WTC11 (cell line): ENCODE measurements around the gene KRCC1. TPM values are rescaled to one million over a fixed set of nuclear protein-coding genes. Genes with fewer than 3 reads are reported as not detected.

ENCODE experiments used
- ATAC-seq: fragments of 200-7000 bp; cut with Tn5 transposase; 2 replicates; pipeline ENCODE4 v1.10.0; 2021; ENCODE audit warnings: mild to moderate bottlenecking, moderate library complexity
- CTCF ChIA-PET: fragments of 300-600 bp; sonication (Branson Sonifier 250); formaldehyde crosslinking; loops from one replicate; lab custom pipeline; 2021; ENCODE audit warnings: antibody characterized with exemption; lab: Charles Lee
- POLR2A ChIA-PET: fragments of 350-600 bp; sonication (Branson Sonifier 250); formaldehyde crosslinking; loops from one replicate; lab custom pipeline; 2021; ENCODE audit warnings: antibody characterized with exemption; lab: Charles Lee
- DNase-seq: peaks from one replicate; pipeline ENCODE4 v3.0.0; 2021; ENCODE audit warnings: low spot score
- H3K27ac Mint-ChIP-seq: 2 replicates; pipeline ENCODE4 v1.8.0; 2021; ENCODE audit warnings: mixed read lengths
- H3K27me3 Mint-ChIP-seq: 2 replicates; pipeline ENCODE4 v1.8.0; 2021; ENCODE audit warnings: low read depth, mild to moderate bottlenecking, moderate library complexity, mixed read lengths
- H3K36me3 Mint-ChIP-seq: 2 replicates; pipeline ENCODE4 v1.8.0; 2021; ENCODE audit warnings: mixed read lengths
- H3K4me1 Mint-ChIP-seq: 2 replicates; pipeline ENCODE4 v1.8.0; 2022; ENCODE audit warnings: mixed read lengths
- H3K4me3 Mint-ChIP-seq: 2 replicates; pipeline ENCODE4 v1.8.0; 2021; ENCODE audit warnings: mild to moderate bottlenecking, moderate library complexity, mixed read lengths
- H3K9me3 Mint-ChIP-seq: 2 replicates; pipeline ENCODE4 v1.8.0; 2021; ENCODE audit warnings: mixed read lengths
- CBFB ChIP-seq: sonication (generic); formaldehyde crosslinking; IDR thresholded peaks from 2 replicates; pipeline ENCODE4 v1.8.1; 2022; ENCODE audit warnings: mild to moderate bottlenecking, low read depth, missing genetic modification reagents
- CREB1 ChIP-seq: sonication (generic); formaldehyde crosslinking; IDR thresholded peaks from 2 replicates; pipeline ENCODE4 v1.8.0; 2023; ENCODE audit warnings: mild to moderate bottlenecking, missing genetic modification reagents
- CREM ChIP-seq: sonication (generic); formaldehyde crosslinking; IDR thresholded peaks from 2 replicates; pipeline ENCODE4 v1.8.1; 2022; ENCODE audit warnings: mild to moderate bottlenecking, missing genetic modification reagents, moderate library complexity
- FOXP1 ChIP-seq: sonication (generic); formaldehyde crosslinking; IDR thresholded peaks from 2 replicates; pipeline ENCODE4 v1.8.0; 2022; ENCODE audit warnings: missing genetic modification reagents, mild to moderate bottlenecking, moderate library complexity, borderline replicate concordance
- HMGA2 ChIP-seq: fragments of 250-450 bp; sonication (Bioruptor Pico); IDR thresholded peaks from 2 replicates; pipeline ENCODE4 v1.4.0; 2021; ENCODE audit warnings: mild to moderate bottlenecking, moderate library complexity
- NR1H2 ChIP-seq: sonication (generic); formaldehyde crosslinking; IDR thresholded peaks from 2 replicates; pipeline ENCODE4 v1.9.0; 2021; ENCODE audit warnings: mild to moderate bottlenecking, moderate library complexity, missing genetic modification reagents
- RELA ChIP-seq: sonication (generic); formaldehyde crosslinking; IDR thresholded peaks from 2 replicates; pipeline ENCODE4 v1.8.1; 2022; ENCODE audit warnings: missing genetic modification reagents, mild to moderate bottlenecking, borderline replicate concordance
- RORB ChIP-seq: fragments of 250-450 bp; sonication (Bioruptor Pico); IDR thresholded peaks from 2 replicates; pipeline ENCODE4 v1.9.0; 2021; ENCODE audit warnings: mild to moderate bottlenecking
- SP1 ChIP-seq: sonication (generic); formaldehyde crosslinking; conservative IDR thresholded peaks from 2 replicates; pipeline ENCODE4 v1.8.1; 2022; ENCODE audit warnings: missing genetic modification reagents
- ZNF121 ChIP-seq: sonication (generic); formaldehyde crosslinking; IDR thresholded peaks from 2 replicates; pipeline ENCODE4 v1.8.0; 2023; ENCODE audit warnings: missing genetic modification reagents
- ZNF138 ChIP-seq: sonication (generic); formaldehyde crosslinking; conservative IDR thresholded peaks from 2 replicates; pipeline ENCODE4 v1.8.1; 2022; ENCODE audit warnings: mild to moderate bottlenecking, moderate library complexity, missing genetic modification reagents
- ZNF219 ChIP-seq: sonication (generic); formaldehyde crosslinking; IDR thresholded peaks from 2 replicates; pipeline ENCODE4 v1.8.0; 2023; ENCODE audit warnings: missing genetic modification reagents, mild to moderate bottlenecking, borderline replicate concordance
- ZNF416 ChIP-seq: fragments of 250-450 bp; sonication (Bioruptor Pico); IDR thresholded peaks from 2 replicates; pipeline ENCODE4 v1.9.0; 2021; ENCODE audit warnings: mild to moderate bottlenecking, inconsistent platforms
- ZNF423 ChIP-seq: fragments of 250-450 bp; sonication (Bioruptor Pico); IDR thresholded peaks from 2 replicates; pipeline ENCODE4 v2.1.2; 2022; ENCODE audit warnings: mild to moderate bottlenecking, moderate library complexity
- total RNA-seq: library from RNA; stranded (reverse); gene quantifications from 3 replicates; pipeline ENCODE4 v1.2.3, GENCODE V29; 2021
- TF ChIP-seq, protein P1 (sequence below): fragments of 250-450 bp; sonication (Bioruptor Pico); IDR thresholded peaks from 2 replicates; pipeline ENCODE4 v1.8.0; 2021; ENCODE audit warnings: mild to moderate bottlenecking
- TF ChIP-seq, protein P2 (sequence below): sonication (generic); formaldehyde crosslinking; IDR thresholded peaks from 2 replicates; pipeline ENCODE4 v1.8.0; 2022; ENCODE audit warnings: mild to moderate bottlenecking, missing genetic modification reagents
- TF ChIP-seq, protein P3 (sequence below): sonication (generic); formaldehyde crosslinking; IDR thresholded peaks from 2 replicates; pipeline ENCODE4 v1.8.0; 2022; ENCODE audit warnings: mild to moderate bottlenecking, missing genetic modification reagents
- TF ChIP-seq, protein P4 (sequence below): fragments of 250-450 bp; sonication (Bioruptor Pico); IDR thresholded peaks from 2 replicates; pipeline ENCODE4 v2.1.2; 2022; ENCODE audit warnings: mild to moderate bottlenecking, moderate library complexity
- TF ChIP-seq, protein P5 (sequence below): sonication (generic); formaldehyde crosslinking; IDR thresholded peaks from 2 replicates; pipeline ENCODE4 v1.8.1; 2023; ENCODE audit warnings: mild to moderate bottlenecking, moderate library complexity, missing genetic modification reagents
- TF ChIP-seq, protein P6 (sequence below): sonication (generic); formaldehyde crosslinking; IDR thresholded peaks from 2 replicates; pipeline ENCODE4 v1.8.0; 2022; ENCODE audit warnings: missing genetic modification reagents
- TF ChIP-seq, protein P7 (sequence below): sonication (generic); formaldehyde crosslinking; IDR thresholded peaks from 2 replicates; pipeline ENCODE4 v1.8.0; 2023; ENCODE audit warnings: missing genetic modification reagents, mild to moderate bottlenecking, borderline replicate concordance

Gene KRCC1
- total RNA-seq, 1 experiment from 2014 or later: 7.6 TPM

DNA sequence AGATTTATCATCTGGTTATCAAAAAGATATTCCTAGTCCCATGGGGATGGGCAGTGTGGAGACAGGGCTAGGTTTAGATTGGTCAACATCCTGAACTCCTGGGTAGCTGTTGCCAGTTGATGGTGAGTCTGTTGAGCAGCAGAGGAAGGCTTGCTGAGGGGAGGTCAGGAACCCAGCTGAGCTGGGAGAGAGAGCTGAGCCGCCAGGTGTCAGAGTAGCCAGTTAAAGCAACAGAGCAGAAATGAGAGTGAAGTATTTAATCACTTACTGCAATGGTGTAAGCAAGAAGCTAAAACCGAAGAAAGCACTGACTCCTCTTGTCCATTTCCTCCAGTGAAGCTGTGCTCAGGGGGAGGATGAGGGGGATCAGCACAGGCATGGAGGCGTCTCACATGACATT is 41.6 kb upstream of the KRCC1 start (continued):
- TF ChIP-seq ZNF416 (CRISPR knock-in tag) (no peak), CREM (CRISPR knock-in tag) (no peak), RELA (CRISPR knock-in tag) (no peak), HMGA2 (CRISPR knock-in tag) (no peak), ZNF138 (no peak), ZNF121 (CRISPR knock-in tag) (no peak), FOXP1 (CRISPR knock-in tag) (no peak), ZNF219 (CRISPR knock-in tag) (no peak)
- TF ChIP-seq, protein P1, sequence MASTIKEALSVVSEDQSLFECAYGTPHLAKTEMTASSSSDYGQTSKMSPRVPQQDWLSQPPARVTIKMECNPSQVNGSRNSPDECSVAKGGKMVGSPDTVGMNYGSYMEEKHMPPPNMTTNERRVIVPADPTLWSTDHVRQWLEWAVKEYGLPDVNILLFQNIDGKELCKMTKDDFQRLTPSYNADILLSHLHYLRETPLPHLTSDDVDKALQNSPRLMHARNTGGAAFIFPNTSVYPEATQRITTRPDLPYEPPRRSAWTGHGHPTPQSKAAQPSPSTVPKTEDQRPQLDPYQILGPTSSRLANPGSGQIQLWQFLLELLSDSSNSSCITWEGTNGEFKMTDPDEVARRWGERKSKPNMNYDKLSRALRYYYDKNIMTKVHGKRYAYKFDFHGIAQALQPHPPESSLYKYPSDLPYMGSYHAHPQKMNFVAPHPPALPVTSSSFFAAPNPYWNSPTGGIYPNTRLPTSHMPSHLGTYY (CRISPR knock-in tag): no peak
- TF ChIP-seq, protein P2, sequence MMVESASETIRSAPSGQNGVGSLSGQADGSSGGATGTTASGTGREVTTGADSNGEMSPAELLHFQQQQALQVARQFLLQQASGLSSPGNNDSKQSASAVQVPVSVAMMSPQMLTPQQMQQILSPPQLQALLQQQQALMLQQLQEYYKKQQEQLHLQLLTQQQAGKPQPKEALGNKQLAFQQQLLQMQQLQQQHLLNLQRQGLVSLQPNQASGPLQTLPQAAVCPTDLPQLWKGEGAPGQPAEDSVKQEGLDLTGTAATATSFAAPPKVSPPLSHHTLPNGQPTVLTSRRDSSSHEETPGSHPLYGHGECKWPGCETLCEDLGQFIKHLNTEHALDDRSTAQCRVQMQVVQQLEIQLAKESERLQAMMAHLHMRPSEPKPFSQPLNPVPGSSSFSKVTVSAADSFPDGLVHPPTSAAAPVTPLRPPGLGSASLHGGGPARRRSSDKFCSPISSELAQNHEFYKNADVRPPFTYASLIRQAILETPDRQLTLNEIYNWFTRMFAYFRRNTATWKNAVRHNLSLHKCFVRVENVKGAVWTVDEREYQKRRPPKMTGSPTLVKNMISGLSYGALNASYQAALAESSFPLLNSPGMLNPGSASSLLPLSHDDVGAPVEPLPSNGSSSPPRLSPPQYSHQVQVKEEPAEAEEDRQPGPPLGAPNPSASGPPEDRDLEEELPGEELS (CRISPR knock-in tag): no peak
- TF ChIP-seq, protein P3, sequence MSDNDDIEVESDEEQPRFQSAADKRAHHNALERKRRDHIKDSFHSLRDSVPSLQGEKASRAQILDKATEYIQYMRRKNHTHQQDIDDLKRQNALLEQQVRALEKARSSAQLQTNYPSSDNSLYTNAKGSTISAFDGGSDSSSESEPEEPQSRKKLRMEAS (CRISPR knock-in tag): no peak
- TF ChIP-seq, all 79 proteins: peak for 0

DNA sequence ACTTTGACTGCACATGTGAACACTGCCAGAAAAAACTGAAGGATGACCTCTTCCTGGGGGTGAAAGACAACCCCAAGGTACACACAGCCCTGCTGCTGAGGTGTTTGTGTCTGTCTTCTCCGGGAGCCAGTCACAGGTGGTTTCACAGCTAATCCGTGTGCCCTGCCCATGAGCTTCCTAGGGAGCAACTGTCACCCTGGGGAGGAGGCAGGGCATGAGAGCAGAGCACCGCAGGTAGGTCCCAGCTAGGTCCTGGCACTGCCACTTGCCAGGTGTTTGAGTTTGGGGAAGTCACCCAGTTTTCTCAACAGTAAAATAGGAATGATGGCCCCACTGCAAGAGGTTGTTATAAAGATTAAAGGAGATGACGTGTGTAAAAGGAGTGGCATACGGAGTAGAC is 41.1 kb upstream of the KRCC1 start:
- no peaks in the 10 kb centered on the region for H3K9me3 Mint-ChIP-seq
- peaks cover 29% of the 10 kb centered on the region for H3K4me1 Mint-ChIP-seq
- ATAC-seq: no peak
- CTCF ChIA-PET: interaction anchor here (1.3 to 2.5 kb wide), 2 partner anchors 36 to 63 kb away, joined by 3 to 11 read pairs; no protein-coding TSS in a partner anchor
- H3K27ac Mint-ChIP-seq: no peak overlapping the region
- TF ChIP-seq ZNF423 (CRISPR knock-in tag): no peak
- TF ChIP-seq RORB (CRISPR knock-in tag): no peak
- TF ChIP-seq SP1 (CRISPR knock-in tag): no peak
- TF ChIP-seq NR1H2 (CRISPR knock-in tag): no peak
- TF ChIP-seq, protein P4, sequence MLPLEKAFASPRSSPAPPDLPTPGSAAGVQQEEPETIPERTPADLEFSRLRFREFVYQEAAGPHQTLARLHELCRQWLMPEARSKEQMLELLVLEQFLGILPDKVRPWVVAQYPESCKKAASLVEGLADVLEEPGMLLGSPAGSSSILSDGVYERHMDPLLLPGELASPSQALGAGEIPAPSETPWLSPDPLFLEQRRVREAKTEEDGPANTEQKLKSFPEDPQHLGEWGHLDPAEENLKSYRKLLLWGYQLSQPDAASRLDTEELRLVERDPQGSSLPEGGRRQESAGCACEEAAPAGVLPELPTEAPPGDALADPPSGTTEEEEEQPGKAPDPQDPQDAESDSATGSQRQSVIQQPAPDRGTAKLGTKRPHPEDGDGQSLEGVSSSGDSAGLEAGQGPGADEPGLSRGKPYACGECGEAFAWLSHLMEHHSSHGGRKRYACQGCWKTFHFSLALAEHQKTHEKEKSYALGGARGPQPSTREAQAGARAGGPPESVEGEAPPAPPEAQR (CRISPR knock-in tag): no peak
- TF ChIP-seq, protein P5, sequence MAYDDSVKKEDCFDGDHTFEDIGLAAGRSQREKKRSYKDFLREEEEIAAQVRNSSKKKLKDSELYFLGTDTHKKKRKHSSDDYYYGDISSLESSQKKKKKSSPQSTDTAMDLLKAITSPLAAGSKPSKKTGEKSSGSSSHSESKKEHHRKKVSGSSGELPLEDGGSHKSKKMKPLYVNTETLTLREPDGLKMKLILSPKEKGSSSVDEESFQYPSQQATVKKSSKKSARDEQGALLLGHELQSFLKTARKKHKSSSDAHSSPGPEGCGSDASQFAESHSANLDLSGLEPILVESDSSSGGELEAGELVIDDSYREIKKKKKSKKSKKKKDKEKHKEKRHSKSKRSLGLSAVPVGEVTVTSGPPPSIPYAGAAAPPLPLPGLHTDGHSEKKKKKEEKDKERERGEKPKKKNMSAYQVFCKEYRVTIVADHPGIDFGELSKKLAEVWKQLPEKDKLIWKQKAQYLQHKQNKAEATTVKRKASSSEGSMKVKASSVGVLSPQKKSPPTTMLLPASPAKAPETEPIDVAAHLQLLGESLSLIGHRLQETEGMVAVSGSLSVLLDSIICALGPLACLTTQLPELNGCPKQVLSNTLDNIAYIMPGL (CRISPR knock-in tag): no peak
- TF ChIP-seq, protein P6, sequence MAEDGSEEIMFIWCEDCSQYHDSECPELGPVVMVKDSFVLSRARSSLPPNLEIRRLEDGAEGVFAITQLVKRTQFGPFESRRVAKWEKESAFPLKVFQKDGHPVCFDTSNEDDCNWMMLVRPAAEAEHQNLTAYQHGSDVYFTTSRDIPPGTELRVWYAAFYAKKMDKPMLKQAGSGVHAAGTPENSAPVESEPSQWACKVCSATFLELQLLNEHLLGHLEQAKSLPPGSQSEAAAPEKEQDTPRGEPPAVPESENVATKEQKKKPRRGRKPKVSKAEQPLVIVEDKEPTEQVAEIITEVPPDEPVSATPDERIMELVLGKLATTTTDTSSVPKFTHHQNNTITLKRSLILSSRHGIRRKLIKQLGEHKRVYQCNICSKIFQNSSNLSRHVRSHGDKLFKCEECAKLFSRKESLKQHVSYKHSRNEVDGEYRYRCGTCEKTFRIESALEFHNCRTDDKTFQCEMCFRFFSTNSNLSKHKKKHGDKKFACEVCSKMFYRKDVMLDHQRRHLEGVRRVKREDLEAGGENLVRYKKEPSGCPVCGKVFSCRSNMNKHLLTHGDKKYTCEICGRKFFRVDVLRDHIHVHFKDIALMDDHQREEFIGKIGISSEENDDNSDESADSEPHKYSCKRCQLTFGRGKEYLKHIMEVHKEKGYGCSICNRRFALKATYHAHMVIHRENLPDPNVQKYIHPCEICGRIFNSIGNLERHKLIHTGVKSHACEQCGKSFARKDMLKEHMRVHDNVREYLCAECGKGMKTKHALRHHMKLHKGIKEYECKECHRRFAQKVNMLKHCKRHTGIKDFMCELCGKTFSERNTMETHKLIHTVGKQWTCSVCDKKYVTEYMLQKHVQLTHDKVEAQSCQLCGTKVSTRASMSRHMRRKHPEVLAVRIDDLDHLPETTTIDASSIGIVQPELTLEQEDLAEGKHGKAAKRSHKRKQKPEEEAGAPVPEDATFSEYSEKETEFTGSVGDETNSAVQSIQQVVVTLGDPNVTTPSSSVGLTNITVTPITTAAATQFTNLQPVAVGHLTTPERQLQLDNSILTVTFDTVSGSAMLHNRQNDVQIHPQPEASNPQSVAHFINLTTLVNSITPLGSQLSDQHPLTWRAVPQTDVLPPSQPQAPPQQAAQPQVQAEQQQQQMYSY: no peak
- TF ChIP-seq CBFB (CRISPR knock-in tag): no peak
- TF ChIP-seq CREB1 (CRISPR knock-in tag): no peak
- TF ChIP-seq, protein P7, sequence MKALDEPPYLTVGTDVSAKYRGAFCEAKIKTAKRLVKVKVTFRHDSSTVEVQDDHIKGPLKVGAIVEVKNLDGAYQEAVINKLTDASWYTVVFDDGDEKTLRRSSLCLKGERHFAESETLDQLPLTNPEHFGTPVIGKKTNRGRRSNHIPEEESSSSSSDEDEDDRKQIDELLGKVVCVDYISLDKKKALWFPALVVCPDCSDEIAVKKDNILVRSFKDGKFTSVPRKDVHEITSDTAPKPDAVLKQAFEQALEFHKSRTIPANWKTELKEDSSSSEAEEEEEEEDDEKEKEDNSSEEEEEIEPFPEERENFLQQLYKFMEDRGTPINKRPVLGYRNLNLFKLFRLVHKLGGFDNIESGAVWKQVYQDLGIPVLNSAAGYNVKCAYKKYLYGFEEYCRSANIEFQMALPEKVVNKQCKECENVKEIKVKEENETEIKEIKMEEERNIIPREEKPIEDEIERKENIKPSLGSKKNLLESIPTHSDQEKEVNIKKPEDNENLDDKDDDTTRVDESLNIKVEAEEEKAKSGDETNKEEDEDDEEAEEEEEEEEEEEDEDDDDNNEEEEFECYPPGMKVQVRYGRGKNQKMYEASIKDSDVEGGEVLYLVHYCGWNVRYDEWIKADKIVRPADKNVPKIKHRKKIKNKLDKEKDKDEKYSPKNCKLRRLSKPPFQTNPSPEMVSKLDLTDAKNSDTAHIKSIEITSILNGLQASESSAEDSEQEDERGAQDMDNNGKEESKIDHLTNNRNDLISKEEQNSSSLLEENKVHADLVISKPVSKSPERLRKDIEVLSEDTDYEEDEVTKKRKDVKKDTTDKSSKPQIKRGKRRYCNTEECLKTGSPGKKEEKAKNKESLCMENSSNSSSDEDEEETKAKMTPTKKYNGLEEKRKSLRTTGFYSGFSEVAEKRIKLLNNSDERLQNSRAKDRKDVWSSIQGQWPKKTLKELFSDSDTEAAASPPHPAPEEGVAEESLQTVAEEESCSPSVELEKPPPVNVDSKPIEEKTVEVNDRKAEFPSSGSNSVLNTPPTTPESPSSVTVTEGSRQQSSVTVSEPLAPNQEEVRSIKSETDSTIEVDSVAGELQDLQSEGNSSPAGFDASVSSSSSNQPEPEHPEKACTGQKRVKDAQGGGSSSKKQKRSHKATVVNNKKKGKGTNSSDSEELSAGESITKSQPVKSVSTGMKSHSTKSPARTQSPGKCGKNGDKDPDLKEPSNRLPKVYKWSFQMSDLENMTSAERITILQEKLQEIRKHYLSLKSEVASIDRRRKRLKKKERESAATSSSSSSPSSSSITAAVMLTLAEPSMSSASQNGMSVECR: no peak
- H3K36me3 Mint-ChIP-seq: no peaks in the 10 kb centered on the region
- no peak overlapping the region for H3K4me3 Mint-ChIP-seq
- no peaks in the 10 kb centered on the region for H3K27me3 Mint-ChIP-seq
- POLR2A ChIA-PET: no interaction called here
- DNase-seq: no peak
